HepG2 (cell line): ENCODE results near the gene ZFYVE28. TPM values are rescaled to one million over a fixed set of nuclear protein-coding genes. Genes with fewer than 3 reads are reported as not detected.

Source experiments
- ATAC-seq: fragments of 200-7000 bp; cut with Tn5 transposase; 3 replicates; pipeline ENCODE4 v1.9.1; 2020; ENCODE audit warnings: mild to moderate bottlenecking, moderate library complexity
- BruUV-seq: library from RNA; stranded (reverse); fragments of 400-500 nt; replicated peaks from 2 replicates; lab custom pipeline; 2021; lab: Mats Ljungman, UMichigan
- CTCF ChIA-PET: fragments of 300-600 bp; formaldehyde crosslinking; extraction: SDS; loops from one replicate; lab custom pipeline; 2021; ENCODE audit warnings: low total read pairs, inconsistent platforms, low intra/inter-chr PET ratio; lab: Yijun Ruan, JAX
- POLR2A ChIA-PET: fragments of 350-600 bp; sonication (Branson Sonifier 250); formaldehyde crosslinking; loops from one replicate; lab custom pipeline; 2020; ENCODE audit warnings: antibody characterized with exemption, inconsistent platforms; lab: Yijun Ruan, JAX
- DNase-seq: peaks from one replicate; pipeline ENCODE4 v3.0.0-alpha.2; 2015; ENCODE audit warnings: low spot score
- FAIRE-seq: peaks from 3 replicates; lab custom pipeline; 2011; peaks lifted over from hg19 to GRCh38; lab: Jason Lieb, UNC
- H2AFZ ChIP-seq: one replicate; pipeline ENCODE4 v1.6.1; 2011; ENCODE audit warnings: low read length, inconsistent platforms
- H3K27ac ChIP-seq: fragments of 300-600 bp; 3 replicates; pipeline ENCODE4 v1.8.0; 2011; ENCODE audit warnings: mixed run types, mild to moderate bottlenecking, mixed read lengths, low read length, inconsistent platforms; ENCODE audit not compliant: insufficient read depth; ENCODE audit errors: extremely low read length
- H3K27me3 ChIP-seq, 2 experiments: fragments of 200-600 bp in 1 of 2; 2 replicates in 1 of 2; 3 replicates in 1 of 2; pipeline versions ENCODE4 v1.6.0 to v1.8.0; 2011; ENCODE audit warnings: low read length in 2 of 2, mild to moderate bottlenecking in 2 of 2, moderate library complexity in 2 of 2, inconsistent platforms in 1 of 2; ENCODE audit not compliant: insufficient read depth in 2 of 2, control insufficient read depth in 1 of 2
- H3K36me3 ChIP-seq, 2 experiments: fragments of 200-600 bp in 1 of 2; replicated peaks in 1 of 2; 2 replicates in 1 of 2; 3 replicates in 1 of 2; pipeline versions ENCODE4 v1.5.1 to v1.8.0; 2011; ENCODE audit warnings: low read length in 2 of 2, inconsistent platforms in 1 of 2; ENCODE audit not compliant: insufficient read depth in 2 of 2, control insufficient read depth in 1 of 2
- H3K4me1 ChIP-seq: 2 replicates; pipeline ENCODE4 v1.5.1; 2012; ENCODE audit warnings: low read length, inconsistent platforms; ENCODE audit not compliant: insufficient read depth
- H3K4me2 ChIP-seq: 2 replicates; pipeline ENCODE4 v1.6.0; 2011; ENCODE audit warnings: low read depth, low read length, inconsistent platforms
- H3K4me3 ChIP-seq, 3 experiments: fragments of 200-600 bp in 1 of 3; sonication (generic), shearing (Covaris generic) in 1 of 3; replicated peaks in 1 of 3; 2 replicates each; pipeline ENCODE4 v1.5.1; 2011 to 2016; ENCODE audit warnings: low read length in 3 of 3, inconsistent platforms in 2 of 3, low read depth in 2 of 3, mild to moderate bottlenecking in 2 of 3, control low read depth in 1 of 3, mixed read lengths in 1 of 3; ENCODE audit not compliant: insufficient read depth in 1 of 3
- H3K79me2 ChIP-seq: one replicate; pipeline ENCODE4 v1.6.1; 2011; ENCODE audit warnings: low read length, inconsistent platforms; ENCODE audit not compliant: insufficient read depth
- H3K9ac ChIP-seq: 2 replicates; pipeline ENCODE4 v1.6.0; 2011; ENCODE audit warnings: mild to moderate bottlenecking, low read depth, low read length, inconsistent platforms; ENCODE audit not compliant: insufficient read depth
- H3K9me3 ChIP-seq: 2 replicates; pipeline ENCODE4 v1.5.1; 2012; ENCODE audit warnings: mild to moderate bottlenecking, low read length
- H4K20me1 ChIP-seq: 2 replicates; pipeline ENCODE4 v1.6.0; 2011; ENCODE audit warnings: inconsistent platforms, mild to moderate bottlenecking, low read length, moderate library complexity; ENCODE audit not compliant: insufficient read depth
- AHDC1 ChIP-seq: sonication (generic); formaldehyde crosslinking; IDR thresholded peaks from 2 replicates; pipeline ENCODE4 v1.5.1; 2020; ENCODE audit warnings: mild to moderate bottlenecking, missing genetic modification reagents, borderline replicate concordance
- CHD4 ChIP-seq: fragments of 200-600 bp; sonication (generic); IDR thresholded peaks from 2 replicates; pipeline ENCODE4 v1.7.0; 2017; ENCODE audit warnings: mild to moderate bottlenecking, low read length, borderline replicate concordance
- HOMEZ ChIP-seq: IDR thresholded peaks from 2 replicates; pipeline ENCODE4 v1.6.1; 2016; ENCODE audit warnings: low read depth
- U2AF2 ChIP-seq: fragments of 200-400 bp; formaldehyde crosslinking; IDR thresholded peaks from 2 replicates; pipeline ENCODE4 v1.6.1; 2017; ENCODE audit warnings: low read depth, mild to moderate bottlenecking, low read length
- ZNF691 ChIP-seq: sonication (generic); formaldehyde crosslinking; IDR thresholded peaks from 2 replicates; pipeline ENCODE4 v1.4.0; 2020; ENCODE audit warnings: missing genetic modification reagents, low read depth, mild to moderate bottlenecking, borderline replicate concordance
- WGBS: methylation state at CpG from one replicate; pipeline ENCODE4 v1.1.6; 2017; ENCODE audit warnings: low lambda C conversion rate; 5-methylcytosine and 5-hydroxymethylcytosine counted together
- in situ Hi-C: cut with HindIII; loops from 2 replicates; pipeline ENCODE4 v1.10.0; 2017; ENCODE audit warnings: low pct_unique_long_range_greater_than_20kb; ENCODE audit not compliant: extremely low pct_ligation_motif_present
- intact Hi-C: fragments of 100-400 bp; cut with micrococcal nuclease; formaldehyde crosslinking; loops from one replicate; pipeline ENCODE4 v1.10.0; 2022; ENCODE audit not compliant: unreplicated experiment
- polyA plus RNA-seq, 8 experiments: library from polyadenylated mRNA; depleted of rRNA in 3 of 8; stranded (reverse) in 7 of 8; unstranded in 1 of 8; fragments of >200 nt; fragmentation: Illumina TruSeq in 4 of 8; extraction: Trizol in 4 of 8; gene quantifications; 2 replicates each; pipeline versions ENCODE4 v1.2.1 to v1.2.3, GENCODE V29; 2011 to 2016; ENCODE audit warnings: low read depth in 4 of 8, missing spikeins in 1 of 8, mixed read lengths in 1 of 8; ENCODE audit not compliant: insufficient read depth in 1 of 8
- total RNA-seq, 5 experiments: library from RNA; depleted of rRNA; stranded (reverse); fragments of >200 nt; fragmentation: Illumina TruSeq; extraction: Trizol; gene quantifications; 2 replicates each; pipeline ENCODE4 v1.2.3, GENCODE V29; 2016; ENCODE audit warnings: low read depth in 1 of 5

ZFYVE28 gene
- total and polyA plus RNA-seq, 2 of the 13 experiments (the other 11 are each of a cell fraction or from before 2014, with no cell fraction given), result 0.12 to 0.22 TPM

- POLR2A ChIA-PET, result no interaction called here
Measured at GRCh38 chr4:2303686-2304320, 114.6 kb downstream of the ZFYVE28 start.

More at GRCh38 chr4:2303686-2304320, 114.6 kb downstream of the ZFYVE28 start:
- Histone ChIP-seq H4K20me1 (no peaks in the 10 kb centered on the region), H2AFZ (no peak overlapping the region), H3K9me3 (no peaks in the 10 kb centered on the region), H3K4me1 (no peaks in the 10 kb centered on the region), H3K36me3 (no peaks in the 10 kb centered on the region), H3K27me3 (peaks cover 6 to 32% of the 10 kb centered on the region in 2 experiments; a peak in 4 of 5 replicates), H3K4me3 (no peak overlapping the region), H3K9ac (no peak overlapping the region), H3K79me2 (no peaks in the 10 kb centered on the region), H3K27ac (no peak overlapping the region), H3K4me2 (no peak overlapping the region)
- TF ChIP-seq CHD4 (no peak), ZNF691 (CRISPR knock-in tag) (no peak), U2AF2 (no peak), HOMEZ (CRISPR knock-in tag) (no peak), AHDC1 (CRISPR knock-in tag) (no peak)
- FAIRE-seq (no peak), DNase-seq (no peak), ATAC-seq (no peak)
- WGBS, result 80% methylated on average over 1 of the region's 31 CpGs
- intact Hi-C loops, result no loop called here
- no TSS peak for BruUV-seq
- CTCF ChIA-PET, result no interaction called here
- in situ Hi-C loops, result no loop called here
